Panc1 (cell line): ENCODE results near the gene ACTG1.

ENCODE experiments used
- POLR2AphosphoS5 ChIP-seq: IDR thresholded peaks from 2 replicates; pipeline ENCODE4 v1.6.1; 2012; ENCODE audit warnings: mild to moderate bottlenecking, low read depth, low read length, moderate library complexity
- REST ChIP-seq, 2 experiments: IDR thresholded peaks; 2 replicates each; pipeline ENCODE4 v1.6.1; 2011 to 2012; ENCODE audit warnings: low read depth in 2 of 2, control low read depth in 1 of 2, low read length in 1 of 2, mild to moderate bottlenecking in 1 of 2, moderate library complexity in 1 of 2; ENCODE audit not compliant: insufficient read depth in 1 of 2
- SIN3A ChIP-seq: IDR thresholded peaks from 2 replicates; pipeline ENCODE4 v1.6.1; 2012; ENCODE audit warnings: low read depth, mild to moderate bottlenecking, low read length, moderate library complexity, borderline replicate concordance; ENCODE audit not compliant: insufficient read depth
- TCF7L2 ChIP-seq: IDR thresholded peaks from 2 replicates; pipeline ENCODE4 v1.6.1; 2011; ENCODE audit warnings: mild to moderate bottlenecking, low read depth, low read length, inconsistent platforms
- TF ChIP-seq, protein P1 (sequence below): fragments of 450-650 bp; IDR thresholded peaks from 2 replicates; pipeline ENCODE4 v1.5.1; 2017; ENCODE audit warnings: mild to moderate bottlenecking

GRCh38 chr17:81510785-81511553 is 1.6 kb downstream of the ACTG1 start:
- TF ChIP-seq, protein P1, sequence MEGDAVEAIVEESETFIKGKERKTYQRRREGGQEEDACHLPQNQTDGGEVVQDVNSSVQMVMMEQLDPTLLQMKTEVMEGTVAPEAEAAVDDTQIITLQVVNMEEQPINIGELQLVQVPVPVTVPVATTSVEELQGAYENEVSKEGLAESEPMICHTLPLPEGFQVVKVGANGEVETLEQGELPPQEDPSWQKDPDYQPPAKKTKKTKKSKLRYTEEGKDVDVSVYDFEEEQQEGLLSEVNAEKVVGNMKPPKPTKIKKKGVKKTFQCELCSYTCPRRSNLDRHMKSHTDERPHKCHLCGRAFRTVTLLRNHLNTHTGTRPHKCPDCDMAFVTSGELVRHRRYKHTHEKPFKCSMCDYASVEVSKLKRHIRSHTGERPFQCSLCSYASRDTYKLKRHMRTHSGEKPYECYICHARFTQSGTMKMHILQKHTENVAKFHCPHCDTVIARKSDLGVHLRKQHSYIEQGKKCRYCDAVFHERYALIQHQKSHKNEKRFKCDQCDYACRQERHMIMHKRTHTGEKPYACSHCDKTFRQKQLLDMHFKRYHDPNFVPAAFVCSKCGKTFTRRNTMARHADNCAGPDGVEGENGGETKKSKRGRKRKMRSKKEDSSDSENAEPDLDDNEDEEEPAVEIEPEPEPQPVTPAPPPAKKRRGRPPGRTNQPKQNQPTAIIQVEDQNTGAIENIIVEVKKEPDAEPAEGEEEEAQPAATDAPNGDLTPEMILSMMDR: no peak
- TF ChIP-seq TCF7L2: no peak
- TF ChIP-seq REST (IDR thresholded peaks at IDR 0.05; ENCODE audit: insufficient read depth in 1 of 2, low read depth in 2 of 2, low read length in 1 of 2): 0 out of 4 replicates have a peak, but pooled peaks of 1 of the 2 experiments have one; percentile 8
- no peak for TF ChIP-seq POLR2AphosphoS5
- 0 out of 2 replicates have a peak, but pooled peaks have one; percentile 32 for TF ChIP-seq SIN3A
